Suprapubic skin (tissue), 4 donors: ENCODE measurements around the gene EMX1. TPM values are rescaled to one million over a fixed set of nuclear protein-coding genes. Genes with fewer than 3 reads are reported as not detected.

Experiments
- DNase-seq, 2 donors: peaks; one replicate each; pipeline ENCODE4 v3.0.0-alpha.2; 2019; ENCODE audit warnings: low spot score in 2 of 2
- H3K27ac ChIP-seq: fragments of 200-600 bp; sonication (generic); one replicate; pipeline ENCODE4 v1.5.1; 2019
- H3K27me3 ChIP-seq: fragments of 200-600 bp; sonication (generic); one replicate; pipeline ENCODE4 v1.5.1; 2019
- H3K36me3 ChIP-seq: fragments of 200-600 bp; sonication (generic); one replicate; pipeline ENCODE4 v1.5.1; 2019
- H3K4me1 ChIP-seq: fragments of 200-600 bp; sonication (generic); one replicate; pipeline ENCODE4 v1.5.1; 2019
- H3K4me3 ChIP-seq: fragments of 200-600 bp; sonication (generic); one replicate; pipeline ENCODE4 v1.5.1; 2019; ENCODE audit warnings: mild to moderate bottlenecking
- H3K9me3 ChIP-seq: fragments of 200-600 bp; sonication (generic); one replicate; pipeline ENCODE4 v1.5.1; 2019
- EP300 ChIP-seq: sonication (generic); formaldehyde crosslinking; IDR thresholded peaks from one replicate; pipeline ENCODE4 v1.6.1; 2017; ENCODE audit warnings: antibody characterized with exemption
- POLR2A ChIP-seq, 2 donors: fragments of 450-650 bp; IDR thresholded peaks; one replicate each; pipeline ENCODE4 v1.6.1; 2017; ENCODE audit warnings: antibody characterized with exemption in 2 of 2, mild to moderate bottlenecking in 2 of 2, moderate library complexity in 2 of 2
- POLR2AphosphoS5 ChIP-seq, 3 donors: sonication (generic); formaldehyde crosslinking; IDR thresholded peaks; one replicate each; pipeline ENCODE4 v1.6.1; 2017; ENCODE audit warnings: antibody characterized with exemption in 3 of 3
- WGBS: methylation state at CpG from one replicate; pipeline ENCODE4 v1.1.5; 2018; 5-methylcytosine and 5-hydroxymethylcytosine counted together
- total RNA-seq, 4 donors: library from RNA; depleted of rRNA; stranded (reverse); fragments of >200 nt; gene quantifications; one replicate each; pipeline ENCODE4 v1.1.0, GENCODE V29; 2016
- TF ChIP-seq, protein P1 (sequence below), 2 donors: fragments of 200-600 bp in 1 of 2; fragments of 450-650 bp in 1 of 2; sonication (generic) in 1 of 2; IDR thresholded peaks; one replicate each; pipeline ENCODE4 v1.5.1; 2016 to 2019; ENCODE audit warnings: antibody characterized with exemption in 2 of 2, mild to moderate bottlenecking in 1 of 2, moderate library complexity in 1 of 2

EMX1 gene
- total RNA-seq, 4 donors from 2014 or later, result not detected

DNA sequence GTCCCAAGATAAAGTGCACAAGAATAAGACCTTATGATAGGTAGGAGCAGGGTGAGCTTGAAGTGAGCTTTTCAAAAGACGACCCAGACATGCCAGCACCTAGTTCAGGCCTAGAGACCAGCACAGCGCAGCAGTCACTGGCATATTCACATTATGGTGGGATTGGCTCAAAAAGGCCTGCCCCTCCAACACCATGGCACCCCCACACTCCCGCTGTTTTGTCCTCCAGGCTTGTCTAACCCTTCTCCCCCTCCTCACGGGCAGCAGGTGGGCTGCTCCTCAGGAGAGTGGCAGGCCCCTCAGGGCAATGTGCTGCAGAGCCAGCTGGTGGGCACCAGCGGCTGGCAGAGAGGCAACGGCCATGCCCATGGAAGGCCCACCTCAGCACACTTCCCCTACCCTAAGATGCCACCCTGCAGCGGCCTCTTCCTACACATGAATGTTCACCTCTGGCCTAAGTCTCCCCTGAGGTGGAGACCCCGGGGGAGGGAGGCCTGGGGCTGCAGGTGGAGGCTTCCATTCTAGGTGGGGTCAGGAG, 25.6 kb downstream of the EMX1 start:
- TF ChIP-seq, protein P1, sequence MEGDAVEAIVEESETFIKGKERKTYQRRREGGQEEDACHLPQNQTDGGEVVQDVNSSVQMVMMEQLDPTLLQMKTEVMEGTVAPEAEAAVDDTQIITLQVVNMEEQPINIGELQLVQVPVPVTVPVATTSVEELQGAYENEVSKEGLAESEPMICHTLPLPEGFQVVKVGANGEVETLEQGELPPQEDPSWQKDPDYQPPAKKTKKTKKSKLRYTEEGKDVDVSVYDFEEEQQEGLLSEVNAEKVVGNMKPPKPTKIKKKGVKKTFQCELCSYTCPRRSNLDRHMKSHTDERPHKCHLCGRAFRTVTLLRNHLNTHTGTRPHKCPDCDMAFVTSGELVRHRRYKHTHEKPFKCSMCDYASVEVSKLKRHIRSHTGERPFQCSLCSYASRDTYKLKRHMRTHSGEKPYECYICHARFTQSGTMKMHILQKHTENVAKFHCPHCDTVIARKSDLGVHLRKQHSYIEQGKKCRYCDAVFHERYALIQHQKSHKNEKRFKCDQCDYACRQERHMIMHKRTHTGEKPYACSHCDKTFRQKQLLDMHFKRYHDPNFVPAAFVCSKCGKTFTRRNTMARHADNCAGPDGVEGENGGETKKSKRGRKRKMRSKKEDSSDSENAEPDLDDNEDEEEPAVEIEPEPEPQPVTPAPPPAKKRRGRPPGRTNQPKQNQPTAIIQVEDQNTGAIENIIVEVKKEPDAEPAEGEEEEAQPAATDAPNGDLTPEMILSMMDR (IDR thresholded peaks at IDR 0.05), result no peak
- no peak for TF ChIP-seq EP300
- no peak for TF ChIP-seq POLR2A (IDR thresholded peaks at IDR 0.05)
- no peak for TF ChIP-seq POLR2AphosphoS5 (IDR thresholded peaks at IDR 0.05)
- Histone ChIP-seq H3K4me3 (no peak overlapping the region), H3K36me3 (peaks cover 6% of the 10 kb centered on the region), H3K4me1 (peaks cover under 1% of the 10 kb centered on the region), H3K27ac (no peak overlapping the region), H3K27me3 (no peaks in the 10 kb centered on the region), H3K9me3 (no peaks in the 10 kb centered on the region)
- 94% methylated on average over 4 of the region's 8 CpGs for WGBS
- DNase-seq, result no peak

DNA sequence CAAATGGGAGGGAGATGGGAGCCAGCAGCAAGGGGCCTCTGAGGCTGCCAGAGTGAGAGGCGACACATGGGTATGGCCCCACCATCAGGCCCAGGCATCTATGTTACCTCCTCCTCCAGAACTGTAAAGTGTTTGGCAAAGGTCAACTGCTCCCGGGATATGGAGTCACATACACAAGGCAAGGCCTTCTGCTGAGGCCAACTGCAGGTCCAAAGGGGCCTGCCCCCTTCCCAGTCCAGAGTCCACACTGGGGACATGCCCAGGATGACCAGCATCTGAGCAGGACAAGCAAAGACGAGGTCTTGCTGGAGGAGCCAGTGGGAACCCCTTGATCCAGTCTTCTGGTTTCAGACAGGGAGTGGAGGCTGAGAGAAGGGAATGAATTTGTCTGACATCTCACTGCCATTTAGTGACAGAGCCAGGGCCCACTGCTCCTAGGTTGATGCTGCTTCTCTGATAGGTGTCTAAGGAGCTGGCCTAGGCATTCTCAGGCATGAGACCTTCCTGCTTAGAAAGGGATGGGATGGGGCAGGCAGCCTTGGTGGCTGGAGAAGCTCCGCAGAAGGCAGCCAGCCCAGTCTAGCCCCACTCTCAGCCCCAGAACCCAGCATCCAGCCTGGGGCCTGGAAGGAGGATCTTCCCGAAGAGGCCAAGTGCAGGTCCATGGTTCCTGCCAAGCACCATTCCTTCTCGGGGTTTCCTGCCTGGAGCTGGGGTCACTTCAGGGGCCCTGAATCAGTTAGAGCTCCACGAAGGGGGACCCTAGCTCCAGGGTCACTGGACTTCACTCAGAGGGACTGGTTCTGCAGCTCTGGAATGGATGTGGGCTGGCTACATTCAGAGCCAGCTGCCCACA, 26.4 kb downstream of the EMX1 start:
- TF ChIP-seq EP300, result no peak
- TF ChIP-seq POLR2AphosphoS5 (IDR thresholded peaks at IDR 0.05), result no peak
- TF ChIP-seq POLR2A (IDR thresholded peaks at IDR 0.05), result no peak
- TF ChIP-seq, protein P1 (IDR thresholded peaks at IDR 0.05), result no peak
- 50% methylated on average over 1 of the region's 7 CpGs for WGBS
- H3K36me3 ChIP-seq, result peaks cover 6% of the 10 kb centered on the region
- no peak overlapping the region for H3K27ac ChIP-seq
- no peaks in the 10 kb centered on the region for H3K4me1 ChIP-seq
- H3K4me3 ChIP-seq, result no peak overlapping the region
- no peaks in the 10 kb centered on the region for H3K9me3 ChIP-seq
- H3K27me3 ChIP-seq, result no peaks in the 10 kb centered on the region
- DNase-seq, result no peak

DNA sequence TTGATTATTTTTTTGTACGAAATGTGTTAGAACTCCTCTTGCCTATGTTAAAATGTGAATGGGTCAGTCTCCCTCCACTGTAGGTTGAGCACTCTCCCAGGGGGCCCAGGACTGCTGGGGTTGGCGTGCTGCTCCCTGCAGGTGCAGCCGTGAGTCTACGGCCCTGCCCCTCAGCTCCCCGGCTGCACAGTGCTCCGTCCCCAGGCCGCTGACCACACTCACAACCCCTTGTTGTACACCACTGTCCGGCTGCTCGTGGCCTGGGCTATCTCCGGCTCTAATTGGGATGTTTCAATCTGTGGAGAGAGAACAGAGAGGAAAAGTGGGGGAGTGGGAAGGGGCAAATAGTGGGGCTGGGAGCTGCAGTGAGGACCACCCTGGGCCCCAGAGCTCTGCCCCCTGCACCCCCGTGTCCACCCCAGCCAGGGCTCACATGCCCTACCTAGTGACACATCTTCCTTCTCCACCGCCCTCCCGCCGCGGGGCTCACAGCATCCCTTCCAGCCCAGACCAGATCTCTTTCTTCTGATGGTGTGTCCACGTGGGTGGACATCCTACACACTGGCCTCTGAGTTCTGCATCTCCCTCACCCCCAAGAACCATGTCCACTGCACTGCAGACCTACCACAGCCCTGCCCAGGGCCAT, 27.6 kb downstream of the EMX1 start:
- Histone ChIP-seq H3K27ac (no peak overlapping the region), H3K4me1 (no peaks in the 10 kb centered on the region), H3K9me3 (no peaks in the 10 kb centered on the region), H3K36me3 (peaks cover 6% of the 10 kb centered on the region), H3K4me3 (no peak overlapping the region), H3K27me3 (no peaks in the 10 kb centered on the region)
- no peak for DNase-seq
- no peak for TF ChIP-seq POLR2A (IDR thresholded peaks at IDR 0.05)
- TF ChIP-seq EP300, result no peak
- no peak for TF ChIP-seq POLR2AphosphoS5 (IDR thresholded peaks at IDR 0.05)
- TF ChIP-seq, protein P1 (IDR thresholded peaks at IDR 0.05), result no peak
- 93% methylated on average over 16 of the region's 16 CpGs for WGBS

DNA sequence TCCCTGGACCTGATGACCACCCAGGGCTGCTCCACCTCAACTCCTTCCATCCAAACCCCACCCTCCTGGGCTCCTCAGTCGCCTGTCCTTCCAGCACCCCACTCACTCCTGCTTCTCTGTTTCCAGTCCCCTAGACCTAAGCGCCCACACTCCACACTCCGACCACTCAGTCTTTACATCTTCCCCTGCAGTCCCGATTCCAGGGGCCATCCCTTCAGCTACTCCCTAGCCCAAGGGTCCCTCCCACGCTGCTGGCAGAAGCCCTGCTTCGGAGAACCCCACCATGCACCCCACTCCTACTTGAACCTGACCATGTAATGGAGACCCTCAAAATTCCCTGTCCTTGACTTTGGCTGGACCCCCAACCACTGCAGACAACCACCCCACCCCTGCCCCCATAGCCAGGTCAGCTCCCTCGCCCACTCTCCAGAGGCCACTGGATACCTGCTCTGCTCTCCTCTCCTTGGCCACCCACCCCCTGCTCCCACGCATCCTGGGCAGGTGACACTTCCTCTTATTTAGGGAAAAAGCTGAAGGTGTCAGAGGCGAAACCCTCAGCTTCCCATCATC, 28.2 kb downstream of the EMX1 start:
- H3K27ac ChIP-seq, result no peak overlapping the region
- DNase-seq, result no peak
- no peak overlapping the region for H3K4me3 ChIP-seq
- no peaks in the 10 kb centered on the region for H3K9me3 ChIP-seq
- no peaks in the 10 kb centered on the region for H3K27me3 ChIP-seq
- H3K4me1 ChIP-seq, result no peaks in the 10 kb centered on the region
- TF ChIP-seq POLR2AphosphoS5 (IDR thresholded peaks at IDR 0.05) (no peak), POLR2A (IDR thresholded peaks at IDR 0.05) (no peak), EP300 (no peak)
- TF ChIP-seq, protein P1 (IDR thresholded peaks at IDR 0.05), result no peak
- H3K36me3 ChIP-seq, result peaks cover 6% of the 10 kb centered on the region
- 93% methylated on average over 9 of the region's 9 CpGs for WGBS

DNA sequence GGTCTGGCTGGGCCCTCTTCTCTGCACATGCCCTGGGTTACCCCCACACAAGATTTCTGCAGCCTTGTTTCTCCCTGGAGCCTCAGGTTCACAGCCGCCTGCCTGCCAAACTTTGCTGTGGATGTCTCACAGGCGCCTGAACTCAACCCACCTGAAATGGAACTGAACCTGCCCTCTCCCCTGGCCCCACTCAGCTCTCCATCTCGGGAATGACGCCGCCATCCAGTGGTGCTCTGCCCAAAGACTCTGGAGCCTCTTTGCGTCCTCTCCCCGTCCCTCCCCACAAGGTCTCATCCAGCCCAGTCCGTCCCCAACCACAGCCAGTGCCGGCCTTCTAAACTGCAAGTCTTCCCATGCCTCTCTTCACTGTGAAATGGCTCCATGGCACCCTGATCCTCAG, 29.1 kb downstream of the EMX1 start:
- DNase-seq, result no peak
- no peak overlapping the region for H3K27ac ChIP-seq
- TF ChIP-seq POLR2AphosphoS5 (IDR thresholded peaks at IDR 0.05) (no peak), POLR2A (IDR thresholded peaks at IDR 0.05) (no peak), EP300 (no peak)
- TF ChIP-seq, protein P1 (IDR thresholded peaks at IDR 0.05), result no peak
- no peaks in the 10 kb centered on the region for H3K4me1 ChIP-seq
- H3K27me3 ChIP-seq, result no peaks in the 10 kb centered on the region
- WGBS, result 95% methylated on average over 9 of the region's 9 CpGs
- H3K4me3 ChIP-seq, result no peak overlapping the region
- no peaks in the 10 kb centered on the region for H3K9me3 ChIP-seq
- H3K36me3 ChIP-seq, result peaks cover 6% of the 10 kb centered on the region
